ENCODE measurements around the gene MORN4.

DNA sequence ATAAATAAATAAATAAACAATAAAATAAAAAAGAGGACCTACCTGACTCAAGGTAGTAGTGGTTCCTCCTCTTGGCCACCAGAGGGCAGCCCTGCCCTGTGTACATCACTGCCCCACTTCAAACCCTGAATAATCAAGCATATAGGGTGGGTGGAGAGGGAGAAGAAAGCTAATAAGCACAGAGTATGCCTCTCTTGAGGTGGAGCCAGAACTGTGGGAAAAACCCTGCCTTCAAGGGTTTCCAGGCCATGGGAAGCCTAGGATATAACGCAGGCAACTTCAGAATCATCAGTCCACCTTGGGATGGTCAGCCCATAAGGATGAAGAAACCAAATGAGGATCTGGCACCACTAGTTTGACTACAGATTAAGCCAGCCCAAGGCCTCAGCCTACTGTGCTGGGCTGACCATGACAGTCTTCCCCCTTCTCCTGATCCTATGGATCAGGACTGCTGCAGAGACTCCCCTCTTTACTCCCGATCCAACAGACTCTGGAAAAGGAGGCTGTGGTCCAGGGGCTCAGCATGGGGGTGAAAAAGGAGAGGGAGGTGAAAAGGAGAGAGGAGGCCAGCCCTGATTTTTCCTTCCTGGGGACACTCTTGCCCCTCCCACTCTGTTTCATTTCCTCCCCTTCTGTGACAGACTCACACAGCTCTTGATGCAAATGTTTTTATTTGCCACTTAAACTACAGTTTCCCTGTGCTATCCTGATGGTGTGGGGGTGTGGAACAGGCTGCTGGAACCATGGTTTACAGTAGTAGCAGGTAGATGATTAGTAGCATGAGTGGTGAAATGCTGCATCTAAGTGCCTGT lies 43.7 kb upstream of the MORN4 start:
- TF ChIP-seq, protein P1, sequence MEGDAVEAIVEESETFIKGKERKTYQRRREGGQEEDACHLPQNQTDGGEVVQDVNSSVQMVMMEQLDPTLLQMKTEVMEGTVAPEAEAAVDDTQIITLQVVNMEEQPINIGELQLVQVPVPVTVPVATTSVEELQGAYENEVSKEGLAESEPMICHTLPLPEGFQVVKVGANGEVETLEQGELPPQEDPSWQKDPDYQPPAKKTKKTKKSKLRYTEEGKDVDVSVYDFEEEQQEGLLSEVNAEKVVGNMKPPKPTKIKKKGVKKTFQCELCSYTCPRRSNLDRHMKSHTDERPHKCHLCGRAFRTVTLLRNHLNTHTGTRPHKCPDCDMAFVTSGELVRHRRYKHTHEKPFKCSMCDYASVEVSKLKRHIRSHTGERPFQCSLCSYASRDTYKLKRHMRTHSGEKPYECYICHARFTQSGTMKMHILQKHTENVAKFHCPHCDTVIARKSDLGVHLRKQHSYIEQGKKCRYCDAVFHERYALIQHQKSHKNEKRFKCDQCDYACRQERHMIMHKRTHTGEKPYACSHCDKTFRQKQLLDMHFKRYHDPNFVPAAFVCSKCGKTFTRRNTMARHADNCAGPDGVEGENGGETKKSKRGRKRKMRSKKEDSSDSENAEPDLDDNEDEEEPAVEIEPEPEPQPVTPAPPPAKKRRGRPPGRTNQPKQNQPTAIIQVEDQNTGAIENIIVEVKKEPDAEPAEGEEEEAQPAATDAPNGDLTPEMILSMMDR (IDR thresholded peaks at IDR 0.05) = peak; percentile 81 to 94 (median 88)
- TF ChIP-seq POLR2A (IDR thresholded peaks at IDR 0.05) = no peak

Measured in heart left ventricle (tissue), 13 donors.